Mesendoderm (in vitro differentiated cells): ENCODE results near the gene OSBPL8.

Source experiments
- DNase-seq: peaks from one replicate; pipeline ENCODE4 v3.0.0; 2013
- H2AK5ac ChIP-seq: 2 replicates; pipeline ENCODE4 v1.6.1; 2013; ENCODE audit warnings: low read length, inconsistent platforms
- H2BK120ac ChIP-seq: 2 replicates; pipeline ENCODE4 v1.6.1; 2013; ENCODE audit warnings: low read depth, mild to moderate bottlenecking, low read length, moderate library complexity, mixed read lengths
- H2BK15ac ChIP-seq: replicated peaks from 2 replicates; pipeline ENCODE4 v1.6.1; 2013; ENCODE audit warnings: low read depth, mild to moderate bottlenecking, moderate library complexity
- H2BK5ac ChIP-seq: 2 replicates; pipeline ENCODE4 v1.6.1; 2013; ENCODE audit warnings: low read length, inconsistent platforms
- H3K18ac ChIP-seq: 2 replicates; pipeline ENCODE4 v1.6.1; 2013; ENCODE audit warnings: mild to moderate bottlenecking, low read length, mixed read lengths
- H3K23ac ChIP-seq: one replicate; pipeline ENCODE4 v1.6.1; 2013; ENCODE audit warnings: low read length
- H3K27ac ChIP-seq: 2 replicates; pipeline ENCODE4 v1.5.1; 2013; ENCODE audit warnings: low read depth, mild to moderate bottlenecking, inconsistent platforms, low read length, moderate library complexity
- H3K27me3 ChIP-seq: 2 replicates; pipeline ENCODE4 v1.6.1; 2013; ENCODE audit warnings: low read length, control low read depth, mild to moderate bottlenecking, inconsistent platforms; ENCODE audit not compliant: insufficient read depth, poor library complexity
- H3K36me3 ChIP-seq: 2 replicates; pipeline ENCODE4 v1.6.1; 2013; ENCODE audit warnings: low read length, inconsistent platforms; ENCODE audit not compliant: control insufficient read depth, insufficient read depth
- H3K4ac ChIP-seq: one replicate; pipeline ENCODE4 v1.6.1; 2013; ENCODE audit warnings: low read depth, mild to moderate bottlenecking, low read length, moderate library complexity
- H3K4me1 ChIP-seq: 2 replicates; pipeline ENCODE4 v1.6.1; 2013; ENCODE audit warnings: low read depth, low read length, inconsistent platforms; ENCODE audit not compliant: control insufficient read depth
- H3K4me2 ChIP-seq: 2 replicates; pipeline ENCODE4 v1.6.1; 2013; ENCODE audit warnings: low read length
- H3K4me3 ChIP-seq: 2 replicates; pipeline ENCODE4 v1.5.1; 2013; ENCODE audit warnings: mild to moderate bottlenecking, low read length
- H3K56ac ChIP-seq: one replicate; pipeline ENCODE4 v1.6.1; 2013; ENCODE audit warnings: low read length
- H3K79me1 ChIP-seq: 2 replicates; pipeline ENCODE4 v1.6.1; 2013; ENCODE audit warnings: low read length, inconsistent platforms
- H3K79me2 ChIP-seq: 2 replicates; pipeline ENCODE4 v1.6.1; 2013; ENCODE audit warnings: mild to moderate bottlenecking, low read length; ENCODE audit not compliant: control insufficient read depth, insufficient read depth
- H3K9ac ChIP-seq: 2 replicates; pipeline ENCODE4 v1.6.1; 2013; ENCODE audit warnings: low read length, inconsistent platforms
- H4K5ac ChIP-seq: one replicate; pipeline ENCODE4 v1.6.1; 2013; ENCODE audit warnings: low read length
- H4K8ac ChIP-seq: one replicate; pipeline ENCODE4 v1.6.1; 2013; ENCODE audit warnings: low read depth, mild to moderate bottlenecking, control low read depth, low read length, moderate library complexity
- WGBS: extraction: QIAGEN DNeasy Blood & Tissue Kit; methylation state at CpG from one replicate; pipeline ENCODE4 v1.1.7; 2013; ENCODE audit warnings: low lambda C conversion rate, missing lambda C conversion rate; ENCODE audit not compliant: insufficient coverage; ENCODE audit errors: extremely low coverage; 5-methylcytosine and 5-hydroxymethylcytosine counted together

OSBPL8 gene

DNA sequence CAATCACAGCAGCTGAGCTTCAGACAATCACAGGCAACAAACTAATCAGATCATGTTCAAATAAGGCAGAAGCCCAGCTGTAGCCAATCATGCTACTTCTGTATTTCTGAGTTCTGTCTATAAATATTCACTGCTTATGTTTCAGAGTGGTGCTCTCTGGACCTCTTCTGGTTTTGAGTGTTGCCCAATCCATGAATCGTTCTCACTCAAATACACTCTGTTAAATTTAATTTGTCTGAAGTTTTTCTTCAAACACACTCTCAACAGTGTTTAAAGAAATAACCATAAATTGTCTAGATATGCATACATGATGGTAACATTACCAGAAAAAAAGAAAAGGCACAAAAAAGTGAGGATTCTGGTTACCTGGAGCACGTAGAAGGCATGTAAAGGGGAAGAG lies 133.4 kb downstream of the OSBPL8 start:
- Histone ChIP-seq H2BK120ac (no peak overlapping the region), H3K4me1 (no peaks in the 10 kb centered on the region), H4K5ac (no peak overlapping the region), H2BK15ac (no peak overlapping the region), H2AK5ac (no peak overlapping the region), H3K27me3 (no peaks in the 10 kb centered on the region), H3K4ac (no peak overlapping the region), H3K23ac (no peak overlapping the region), H3K79me1 (no peaks in the 10 kb centered on the region), H3K56ac (no peak overlapping the region), H3K4me3 (no peak overlapping the region), H4K8ac (no peak overlapping the region), H3K27ac (no peak overlapping the region), H3K18ac (no peak overlapping the region), H3K79me2 (no peaks in the 10 kb centered on the region), H3K36me3 (no peaks in the 10 kb centered on the region), H2BK5ac (no peak overlapping the region), H3K4me2 (no peak overlapping the region), H3K9ac (no peak overlapping the region)
- WGBS: no CpG with 5 or more reads among the region's 2 CpGs
- no peak for DNase-seq

DNA sequence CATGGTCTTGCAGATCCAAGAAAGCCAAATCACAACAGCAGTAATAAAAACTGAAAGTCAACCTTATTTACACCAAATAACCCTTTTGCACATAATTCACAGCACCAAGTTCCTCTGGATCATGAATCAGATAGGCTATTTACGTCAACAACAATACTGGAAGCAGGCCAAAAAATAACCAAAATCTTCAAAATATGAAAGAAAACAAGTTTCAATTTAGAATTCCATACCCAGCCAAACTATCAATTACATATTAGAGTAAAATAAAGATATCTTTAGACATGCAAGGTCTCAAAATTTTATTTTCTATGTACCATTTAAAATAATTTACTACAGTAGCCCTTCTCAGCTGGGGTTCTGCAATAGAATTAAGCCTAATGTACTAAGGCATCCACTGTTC lies 134.6 kb downstream of the OSBPL8 start:
- Histone ChIP-seq H3K4me3 (no peak overlapping the region), H3K4ac (no peak overlapping the region), H3K27ac (no peak overlapping the region), H2BK5ac (no peak overlapping the region), H3K4me2 (no peak overlapping the region), H3K79me2 (no peaks in the 10 kb centered on the region), H3K4me1 (no peaks in the 10 kb centered on the region), H3K18ac (no peak overlapping the region), H4K8ac (no peak overlapping the region), H2AK5ac (no peak overlapping the region), H2BK15ac (no peak overlapping the region), H4K5ac (no peak overlapping the region), H3K23ac (no peak overlapping the region), H3K79me1 (no peaks in the 10 kb centered on the region), H2BK120ac (no peak overlapping the region), H3K36me3 (no peaks in the 10 kb centered on the region), H3K56ac (no peak overlapping the region), H3K9ac (no peak overlapping the region), H3K27me3 (no peaks in the 10 kb centered on the region)
- no CpG with 5 or more reads among the region's 1 CpG for WGBS
- DNase-seq: no peak

DNA sequence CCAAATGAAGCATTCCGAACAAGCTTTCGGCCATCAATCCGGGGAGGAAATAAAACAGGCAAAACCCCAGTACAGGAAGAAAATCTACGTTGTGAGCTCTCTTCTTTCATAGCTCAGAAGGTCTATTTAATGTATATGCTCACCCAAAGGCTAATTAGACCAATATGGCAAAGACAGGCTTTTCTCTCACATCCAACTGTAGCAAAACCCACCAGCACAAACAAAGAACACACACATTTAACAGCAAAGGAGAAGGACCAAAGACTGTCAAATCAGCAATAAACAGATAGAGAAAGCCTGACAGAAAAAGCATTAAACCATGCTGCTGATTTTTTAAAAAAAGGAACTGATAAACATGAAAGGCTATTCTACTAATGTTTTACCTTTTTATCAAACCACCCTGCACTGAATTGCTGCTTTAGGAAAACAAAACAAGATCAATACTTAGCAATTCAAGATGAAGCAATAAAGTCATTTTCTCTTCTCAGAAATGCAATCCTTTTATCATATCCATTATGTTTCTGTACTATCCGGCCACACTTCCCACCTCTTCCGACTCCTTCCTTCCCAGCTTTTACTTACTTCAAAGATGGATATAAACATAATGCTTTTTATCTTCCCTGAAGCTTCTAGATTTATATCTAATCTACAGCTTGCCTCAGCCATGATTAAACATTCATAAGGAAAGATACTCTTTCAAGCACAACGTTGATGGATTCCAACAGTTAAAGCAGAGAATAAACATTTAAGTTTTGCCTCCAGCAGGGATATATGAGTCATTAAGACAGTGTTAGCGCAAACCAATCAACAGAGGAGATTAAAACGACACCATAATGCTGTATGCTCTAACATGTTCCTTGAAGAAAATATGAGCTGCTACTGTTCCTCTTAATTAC lies 136.8 kb downstream of the OSBPL8 start:
- Histone ChIP-seq H2BK120ac (no peak overlapping the region), H3K4me1 (no peaks in the 10 kb centered on the region), H3K79me2 (no peaks in the 10 kb centered on the region), H3K79me1 (no peaks in the 10 kb centered on the region), H2BK5ac (no peak overlapping the region), H3K27me3 (no peaks in the 10 kb centered on the region), H4K5ac (no peak overlapping the region), H3K4me3 (no peak overlapping the region), H2BK15ac (no peak overlapping the region), H4K8ac (no peak overlapping the region), H3K23ac (no peak overlapping the region), H3K36me3 (no peaks in the 10 kb centered on the region), H3K4me2 (no peak overlapping the region), H3K4ac (no peak overlapping the region), H3K9ac (no peak overlapping the region), H3K56ac (no peak overlapping the region), H3K18ac (no peak overlapping the region), H3K27ac (no peak overlapping the region), H2AK5ac (no peak overlapping the region)
- WGBS: no CpG with 5 or more reads among the region's 9 CpGs
- DNase-seq: peak; percentile 27

DNA sequence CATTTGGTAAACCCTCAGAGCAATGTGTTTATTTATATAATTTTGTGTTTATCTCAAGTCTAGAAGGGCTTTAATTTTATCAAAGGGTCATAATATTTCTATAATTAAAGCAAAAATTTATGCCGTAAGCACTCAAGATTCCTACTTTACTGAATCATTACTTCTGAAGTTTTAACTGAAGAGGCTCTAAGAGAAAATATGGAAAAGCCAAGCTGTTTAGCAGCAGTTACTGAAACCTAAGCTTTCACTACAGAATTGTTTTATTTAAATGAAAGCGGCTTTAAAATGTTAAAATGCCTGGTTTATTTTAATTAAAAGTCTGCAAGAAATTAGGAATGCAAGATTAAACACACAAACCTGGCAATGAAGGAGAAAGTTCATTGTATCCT lies 137.4 kb downstream of the OSBPL8 start:
- Histone ChIP-seq H3K18ac (no peak overlapping the region), H3K79me2 (no peaks in the 10 kb centered on the region), H2BK15ac (no peak overlapping the region), H3K27ac (no peak overlapping the region), H3K27me3 (no peaks in the 10 kb centered on the region), H3K4me2 (no peak overlapping the region), H2BK5ac (no peak overlapping the region), H3K56ac (no peak overlapping the region), H2BK120ac (no peak overlapping the region), H3K36me3 (no peaks in the 10 kb centered on the region), H2AK5ac (no peak overlapping the region), H3K23ac (no peak overlapping the region), H3K4me3 (no peak overlapping the region), H3K4ac (no peak overlapping the region), H3K79me1 (no peaks in the 10 kb centered on the region), H3K9ac (no peak overlapping the region), H3K4me1 (no peaks in the 10 kb centered on the region), H4K5ac (no peak overlapping the region), H4K8ac (no peak overlapping the region)
- WGBS: no CpG with 5 or more reads among the region's 2 CpGs
- no peak for DNase-seq

DNA sequence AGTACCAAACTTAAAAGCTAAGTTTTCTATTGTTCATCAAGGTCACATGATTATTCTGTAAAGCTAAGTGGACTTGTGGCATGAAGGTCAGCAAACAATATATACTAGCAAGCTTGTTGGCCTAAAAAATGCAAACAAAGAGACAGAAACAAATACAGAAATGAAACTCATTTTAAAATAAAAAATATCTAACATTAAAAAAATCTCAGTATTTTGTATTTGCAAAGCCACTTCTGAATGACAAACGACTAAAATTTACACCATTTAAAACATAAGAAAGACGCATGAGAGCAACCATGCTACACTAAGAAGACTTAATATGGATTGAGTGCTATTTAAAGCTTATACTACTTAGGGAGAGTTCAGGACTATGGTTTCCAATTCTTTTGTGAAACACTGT lies 138.5 kb downstream of the OSBPL8 start:
- H3K4me3 ChIP-seq: no peak overlapping the region
- no peaks in the 10 kb centered on the region for H3K79me1 ChIP-seq
- no peak overlapping the region for H3K4ac ChIP-seq
- no peak overlapping the region for H2BK120ac ChIP-seq
- H3K9ac ChIP-seq: no peak overlapping the region
- no peaks in the 10 kb centered on the region for H3K36me3 ChIP-seq
- no peak overlapping the region for H3K4me2 ChIP-seq
- no peak overlapping the region for H2AK5ac ChIP-seq
- no peak overlapping the region for H4K8ac ChIP-seq
- no peak for DNase-seq
- H2BK15ac ChIP-seq: no peak overlapping the region
- no peak overlapping the region for H3K27ac ChIP-seq
- WGBS: no CpG with 5 or more reads among the region's 2 CpGs
- no peaks in the 10 kb centered on the region for H3K79me2 ChIP-seq
- H3K23ac ChIP-seq: no peak overlapping the region
- no peak overlapping the region for H2BK5ac ChIP-seq
- no peaks in the 10 kb centered on the region for H3K27me3 ChIP-seq
- H4K5ac ChIP-seq: no peak overlapping the region
- no peak overlapping the region for H3K56ac ChIP-seq
- H3K4me1 ChIP-seq: no peaks in the 10 kb centered on the region
- no peak overlapping the region for H3K18ac ChIP-seq

DNA sequence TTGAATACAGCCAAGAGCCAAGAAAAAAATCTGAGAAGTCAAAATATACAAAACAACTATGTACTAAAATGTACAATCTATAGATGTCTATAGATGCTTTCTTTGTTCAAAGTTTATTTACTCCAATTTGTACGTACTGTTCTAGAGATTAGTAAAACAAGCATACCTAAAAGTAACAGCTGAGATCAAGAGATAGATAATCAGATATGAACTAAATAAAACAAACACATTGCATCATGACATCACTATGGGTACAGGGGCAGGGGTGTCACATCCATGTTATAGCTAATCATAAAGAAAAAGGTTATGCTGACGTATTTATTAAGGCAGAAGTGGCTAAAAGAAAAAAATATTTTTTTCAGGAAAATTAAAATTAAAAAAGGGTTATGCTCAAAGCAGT lies 139.3 kb downstream of the OSBPL8 start:
- H3K4me1 ChIP-seq: no peaks in the 10 kb centered on the region
- no peak overlapping the region for H3K4me3 ChIP-seq
- H2AK5ac ChIP-seq: no peak overlapping the region
- no peaks in the 10 kb centered on the region for H3K79me2 ChIP-seq
- no peak overlapping the region for H4K8ac ChIP-seq
- H3K36me3 ChIP-seq: no peaks in the 10 kb centered on the region
- DNase-seq: no peak
- H3K9ac ChIP-seq: no peak overlapping the region
- no peak overlapping the region for H3K4ac ChIP-seq
- H2BK5ac ChIP-seq: no peak overlapping the region
- H3K27ac ChIP-seq: no peak overlapping the region
- no peak overlapping the region for H4K5ac ChIP-seq
- no peak overlapping the region for H3K56ac ChIP-seq
- H3K4me2 ChIP-seq: no peak overlapping the region
- H3K23ac ChIP-seq: no peak overlapping the region
- H2BK120ac ChIP-seq: no peak overlapping the region
- WGBS: no CpG with 5 or more reads among the region's 2 CpGs
- H3K27me3 ChIP-seq: no peaks in the 10 kb centered on the region
- H3K18ac ChIP-seq: no peak overlapping the region
- H3K79me1 ChIP-seq: no peaks in the 10 kb centered on the region
- H2BK15ac ChIP-seq: no peak overlapping the region
